Measurements from ENCODE around the gene RIMS3. TPM values are rescaled to one million over a fixed set of nuclear protein-coding genes. Genes with fewer than 3 reads are reported as not detected.

Gene RIMS3
- total RNA-seq, 1 donor from 2014 or later: 4.3 TPM

GRCh38 chr1:40612345-40612831, 53.1 kb downstream of the RIMS3 start:
- peak; percentile 37 for FAIRE-seq
- Histone ChIP-seq H3K27me3 (ENCODE audit: insufficient read depth, low read length) (peaks cover 3% of the 10 kb centered on the region), H2AFZ (ENCODE audit: low read depth, low read length) (peak overlapping the region; percentile 32), H3K9ac (ENCODE audit: low read length) (no peak overlapping the region), H3K27ac (ENCODE audit: low read depth, low read length) (no peak overlapping the region), H3K4me1 (ENCODE audit: insufficient read depth, low read length) (peaks cover 2% of the 10 kb centered on the region), H4K20me1 (ENCODE audit: insufficient read depth, low read length) (no peaks in the 10 kb centered on the region), H3K9me3 (ENCODE audit: insufficient read depth, low read depth, low read length) (no peaks in the 10 kb centered on the region), H3K36me3 (ENCODE audit: insufficient read depth, low read length) (no peaks in the 10 kb centered on the region), H3K4me2 (ENCODE audit: low read length) (peak overlapping the region; percentile 45), H3K4me3 (ENCODE audit: insufficient read depth, low read depth, low read length) (no peak overlapping the region), H3K79me2 (ENCODE audit: insufficient read depth, low read length) (no peaks in the 10 kb centered on the region)
- H3K36me3 Mint-ChIP-seq (ENCODE audit: low read depth, unreplicated experiment): no peaks in the 10 kb centered on the region
- TF ChIP-seq EZH2 (IDR thresholded peaks at IDR 0.05; ENCODE audit: insufficient read depth, low read length) (no peak), CTCF (IDR thresholded peaks at IDR 0.05; ENCODE audit: insufficient read depth, low read depth, low read length) (peak; percentile 86)
- no peaks in the 10 kb centered on the region for H3K4me1 Mint-ChIP-seq (ENCODE audit: low read depth, unreplicated experiment)
- H3K27me3 Mint-ChIP-seq (ENCODE audit: low read depth, unreplicated experiment): peaks cover 3% of the 10 kb centered on the region
- no peak overlapping the region for H3K27ac Mint-ChIP-seq (ENCODE audit: unreplicated experiment)
- peak; percentile 29 for DNase-seq (ENCODE audit: low read depth)
- H3K4me3 Mint-ChIP-seq (ENCODE audit: unreplicated experiment): no peak overlapping the region
- no peaks in the 10 kb centered on the region for H3K9me3 Mint-ChIP-seq (ENCODE audit: unreplicated experiment)

- Histone ChIP-seq H3K9me3 (ENCODE audit: insufficient read depth, low read depth, low read length) (no peaks in the 10 kb centered on the region), H2AFZ (ENCODE audit: low read depth, low read length) (no peak overlapping the region), H3K79me2 (ENCODE audit: insufficient read depth, low read length) (no peaks in the 10 kb centered on the region), H3K27me3 (ENCODE audit: insufficient read depth, low read length) (peaks cover 3% of the 10 kb centered on the region), H4K20me1 (ENCODE audit: insufficient read depth, low read length) (no peaks in the 10 kb centered on the region), H3K9ac (ENCODE audit: low read length) (no peak overlapping the region), H3K27ac (ENCODE audit: low read depth, low read length) (no peak overlapping the region), H3K36me3 (ENCODE audit: insufficient read depth, low read length) (no peaks in the 10 kb centered on the region), H3K4me1 (ENCODE audit: insufficient read depth, low read length) (peaks cover 2% of the 10 kb centered on the region), H3K4me2 (ENCODE audit: low read length) (no peak overlapping the region), H3K4me3 (ENCODE audit: insufficient read depth, low read depth, low read length) (no peak overlapping the region)
- TF ChIP-seq EZH2 (IDR thresholded peaks at IDR 0.05; ENCODE audit: insufficient read depth, low read length): no peak
- no peak for TF ChIP-seq CTCF (IDR thresholded peaks at IDR 0.05; ENCODE audit: insufficient read depth, low read depth, low read length)
- no peak overlapping the region for H3K4me3 Mint-ChIP-seq (ENCODE audit: unreplicated experiment)
- no peaks in the 10 kb centered on the region for H3K9me3 Mint-ChIP-seq (ENCODE audit: unreplicated experiment)
- peaks cover 7% of the 10 kb centered on the region for H3K27me3 Mint-ChIP-seq (ENCODE audit: low read depth, unreplicated experiment)
- no peak overlapping the region for H3K27ac Mint-ChIP-seq (ENCODE audit: unreplicated experiment)
- no peaks in the 10 kb centered on the region for H3K36me3 Mint-ChIP-seq (ENCODE audit: low read depth, unreplicated experiment)
- DNase-seq (ENCODE audit: low read depth) (no peak), FAIRE-seq (no peak)
- H3K4me1 Mint-ChIP-seq (ENCODE audit: low read depth, unreplicated experiment): no peaks in the 10 kb centered on the region
These were observed 55.3 kb downstream of the RIMS3 start for GRCh38 chr1:40610156-40610555.

GRCh38 chr1:40607921-40608320, 57.6 kb downstream of the RIMS3 start:
- no peak overlapping the region for H2AFZ ChIP-seq (ENCODE audit: low read depth, low read length)
- H3K27me3 Mint-ChIP-seq (ENCODE audit: low read depth, unreplicated experiment): peaks cover 7% of the 10 kb centered on the region
- no peak for TF ChIP-seq CTCF (IDR thresholded peaks at IDR 0.05; ENCODE audit: insufficient read depth, low read depth, low read length)
- TF ChIP-seq EZH2 (IDR thresholded peaks at IDR 0.05; ENCODE audit: insufficient read depth, low read length): no peak
- no peaks in the 10 kb centered on the region for H3K9me3 ChIP-seq (ENCODE audit: insufficient read depth, low read depth, low read length)
- H3K4me1 ChIP-seq (ENCODE audit: insufficient read depth, low read length): peaks cover 2% of the 10 kb centered on the region
- H3K4me3 Mint-ChIP-seq (ENCODE audit: unreplicated experiment): no peak overlapping the region
- no peak overlapping the region for H3K9ac ChIP-seq (ENCODE audit: low read length)
- no peaks in the 10 kb centered on the region for H3K36me3 ChIP-seq (ENCODE audit: insufficient read depth, low read length)
- H4K20me1 ChIP-seq (ENCODE audit: insufficient read depth, low read length): no peaks in the 10 kb centered on the region
- DNase-seq (ENCODE audit: low read depth): no peak
- H3K36me3 Mint-ChIP-seq (ENCODE audit: low read depth, unreplicated experiment): no peaks in the 10 kb centered on the region
- H3K4me1 Mint-ChIP-seq (ENCODE audit: low read depth, unreplicated experiment): no peaks in the 10 kb centered on the region
- H3K27ac Mint-ChIP-seq (ENCODE audit: unreplicated experiment): no peak overlapping the region
- H3K4me2 ChIP-seq (ENCODE audit: low read length): no peak overlapping the region
- H3K79me2 ChIP-seq (ENCODE audit: insufficient read depth, low read length): no peaks in the 10 kb centered on the region
- no peak for FAIRE-seq
- peaks cover 3% of the 10 kb centered on the region for H3K27me3 ChIP-seq (ENCODE audit: insufficient read depth, low read length)
- H3K27ac ChIP-seq (ENCODE audit: low read depth, low read length): no peak overlapping the region
- H3K9me3 Mint-ChIP-seq (ENCODE audit: unreplicated experiment): no peaks in the 10 kb centered on the region
- H3K4me3 ChIP-seq (ENCODE audit: insufficient read depth, low read depth, low read length): no peak overlapping the region
